IMR-90 (cell line): Measurements from ENCODE around the gene DUSP3. TPM values are rescaled to one million over a fixed set of nuclear protein-coding genes. Genes with fewer than 3 reads are reported as not detected.
A peak's percentile ranks its signal among the peaks of the same experiment; 100 is the strongest.

Experiments used
- ATAC-seq: fragments of 200-7000 bp; cut with Tn5 transposase; 2 replicates; pipeline ENCODE4 v1.9.1; 2020; ENCODE audit warnings: low read depth, mild to moderate bottlenecking, moderate library complexity
- BruUV-seq: library from RNA; stranded (reverse); fragments of 400-500 nt; replicated peaks from 2 replicates; lab custom pipeline; 2021; lab: Mats Ljungman, UMichigan
- CTCF ChIA-PET: fragments of 300-600 bp; formaldehyde crosslinking; extraction: SDS; loops from one replicate; lab custom pipeline; 2021; ENCODE audit warnings: antibody characterized with exemption; lab: Yijun Ruan, JAX
- POLR2A ChIA-PET: fragments of 300-600 bp; sonication (Branson Sonifier 250); formaldehyde crosslinking; loops from one replicate; lab custom pipeline; 2022; ENCODE audit warnings: antibody characterized with exemption; ENCODE audit not compliant: unreplicated experiment; lab: Charles Lee
- DNase-seq: peaks from one replicate; pipeline ENCODE4 v3.0.0; 2013
- H2AFZ ChIP-seq: replicated peaks from 2 replicates; pipeline ENCODE3; 2013; ENCODE audit warnings: low read length, mild to moderate bottlenecking; ENCODE audit not compliant: poor library complexity
- H2AK5ac ChIP-seq: 2 replicates; pipeline ENCODE4 v1.6.1; 2013; ENCODE audit warnings: low read depth, low read length, inconsistent platforms
- H2AK9ac ChIP-seq: replicated peaks from 2 replicates; pipeline ENCODE3; 2013; ENCODE audit warnings: mild to moderate bottlenecking, low read depth, low read length, moderate library complexity; ENCODE audit not compliant: poor library complexity
- H2BK120ac ChIP-seq: 2 replicates; pipeline ENCODE4 v1.6.1; 2013; ENCODE audit warnings: low read depth, low read length, inconsistent platforms
- H2BK15ac ChIP-seq: 3 replicates; pipeline ENCODE4 v1.6.1; 2013; ENCODE audit warnings: low read depth, low read length, inconsistent platforms
- H2BK20ac ChIP-seq: 2 replicates; pipeline ENCODE4 v1.6.1; 2013; ENCODE audit warnings: low read depth, mild to moderate bottlenecking, inconsistent platforms, low read length, moderate library complexity
- H2BK5ac ChIP-seq: 2 replicates; pipeline ENCODE4 v1.6.1; 2013; ENCODE audit warnings: mild to moderate bottlenecking, low read depth, low read length, inconsistent platforms; ENCODE audit not compliant: poor library complexity, severe bottlenecking
- H3K14ac ChIP-seq: replicated peaks from 2 replicates; pipeline ENCODE4 v1.6.1; 2013; ENCODE audit warnings: low read depth, low read length, inconsistent platforms
- H3K18ac ChIP-seq: 2 replicates; pipeline ENCODE4 v1.6.1; 2013; ENCODE audit warnings: low read depth, low read length, control low read depth
- H3K23ac ChIP-seq: 2 replicates; pipeline ENCODE4 v1.6.1; 2013; ENCODE audit warnings: low read depth, low read length, inconsistent platforms
- H3K27ac ChIP-seq: 2 replicates; pipeline ENCODE4 v1.5.1; 2013; ENCODE audit warnings: mild to moderate bottlenecking, control low read depth, low read length; ENCODE audit not compliant: insufficient read depth
- H3K27me3 ChIP-seq: 2 replicates; pipeline ENCODE4 v1.6.1; 2013; ENCODE audit warnings: low read length; ENCODE audit not compliant: control insufficient read depth, insufficient read depth
- H3K36me3 ChIP-seq: 2 replicates; pipeline ENCODE4 v1.6.1; 2013; ENCODE audit warnings: low read length, mixed read lengths; ENCODE audit not compliant: control insufficient read depth, insufficient read depth
- H3K4ac ChIP-seq: 2 replicates; pipeline ENCODE4 v1.6.1; 2013; ENCODE audit warnings: low read depth, low read length, inconsistent platforms
- H3K4me1 ChIP-seq: 2 replicates; pipeline ENCODE4 v1.6.1; 2013; ENCODE audit warnings: low read length, mixed read lengths; ENCODE audit not compliant: control insufficient read depth, insufficient read depth
- H3K4me2 ChIP-seq: 2 replicates; pipeline ENCODE4 v1.6.1; 2013; ENCODE audit warnings: low read depth, mild to moderate bottlenecking, control low read depth, low read length, moderate library complexity
- H3K4me3 ChIP-seq: 2 replicates; pipeline ENCODE4 v1.5.1; 2013; ENCODE audit warnings: low read depth, mild to moderate bottlenecking, control low read depth, low read length, moderate library complexity; ENCODE audit not compliant: insufficient read depth
- H3K56ac ChIP-seq: 2 replicates; pipeline ENCODE4 v1.6.1; 2013; ENCODE audit warnings: low read length, inconsistent platforms; ENCODE audit not compliant: insufficient read depth; ENCODE audit errors: extremely low read depth
- H3K79me1 ChIP-seq, 2 experiments: 2 replicates each; pipeline ENCODE4 v1.6.1; 2013; ENCODE audit warnings: low read length in 2 of 2, inconsistent platforms in 1 of 2, low read depth in 1 of 2
- H3K9ac ChIP-seq: 2 replicates; pipeline ENCODE4 v1.6.1; 2013; ENCODE audit warnings: low read depth, low read length, control low read depth
- H3K9me1 ChIP-seq: 2 replicates; pipeline ENCODE4 v1.6.1; 2013; ENCODE audit warnings: low read length, inconsistent platforms; ENCODE audit not compliant: insufficient read depth
- H3K9me3 ChIP-seq: 2 replicates; pipeline ENCODE4 v1.6.1; 2013; ENCODE audit warnings: low read length; ENCODE audit not compliant: control insufficient read depth, insufficient read depth
- H4K20me1 ChIP-seq: 2 replicates; pipeline ENCODE4 v1.6.1; 2013; ENCODE audit warnings: low read length, inconsistent platforms; ENCODE audit not compliant: insufficient read depth
- H4K5ac ChIP-seq: 2 replicates; pipeline ENCODE4 v1.6.1; 2013; ENCODE audit warnings: mild to moderate bottlenecking, low read depth, low read length, control low read depth
- H4K8ac ChIP-seq, 2 experiments: 2 replicates each; pipeline ENCODE4 v1.6.1; 2013; ENCODE audit warnings: low read depth in 2 of 2, low read length in 2 of 2, control low read depth in 1 of 2, inconsistent platforms in 1 of 2
- H4K91ac ChIP-seq: 2 replicates; pipeline ENCODE4 v1.6.1; 2013; ENCODE audit warnings: low read depth, low read length, inconsistent platforms; ENCODE audit not compliant: insufficient read depth
- BHLHE40 ChIP-seq: fragments of 150-350 bp; IDR thresholded peaks from 2 replicates; pipeline ENCODE4 v1.6.1; 2016; ENCODE audit warnings: mild to moderate bottlenecking, low read depth, low read length
- CEBPB ChIP-seq: IDR thresholded peaks from 2 replicates; pipeline ENCODE4 v1.6.1; 2012; ENCODE audit warnings: low read depth, low read length, improper control_type of control experiment
- CHD1 ChIP-seq: IDR thresholded peaks from 2 replicates; pipeline ENCODE4 v1.6.1; 2012; ENCODE audit warnings: low read depth, low read length, improper control_type of control experiment
- ELK1 ChIP-seq: fragments of 150-350 bp; IDR thresholded peaks from 2 replicates; pipeline ENCODE4 v1.6.1; 2016; ENCODE audit warnings: low read depth, mild to moderate bottlenecking, low read length, moderate library complexity, borderline replicate concordance
- MAFK ChIP-seq: IDR thresholded peaks from 2 replicates; pipeline ENCODE4 v1.6.1; 2012; ENCODE audit warnings: low read depth, low read length, improper control_type of control experiment
- MAZ ChIP-seq: IDR thresholded peaks from 2 replicates; pipeline ENCODE4 v1.6.1; 2012; ENCODE audit warnings: low read depth, mild to moderate bottlenecking, low read length, improper control_type of control experiment, moderate library complexity, borderline replicate concordance
- POLR2A ChIP-seq: IDR thresholded peaks from 2 replicates; pipeline ENCODE4 v1.6.1; 2012; ENCODE audit warnings: mild to moderate bottlenecking, low read depth, low read length
- SMC3 ChIP-seq: fragments of 150-350 bp; IDR thresholded peaks from 2 replicates; pipeline ENCODE4 v1.6.1; 2016; ENCODE audit warnings: low read depth, mild to moderate bottlenecking, antibody characterized with exemption, low read length, moderate library complexity
- WGBS, 2 experiments: methylation state at CpG; one replicate each; pipeline versions ENCODE4 v1.1.5 to v1.1.7; 2013; ENCODE audit warnings: missing lambda C conversion rate in 2 of 2; ENCODE audit not compliant: insufficient read length in 1 of 2; ENCODE audit errors: extremely low coverage in 2 of 2; 5-methylcytosine and 5-hydroxymethylcytosine counted together
- dilution Hi-C: fragments of 300-500 bp; cut with HindIII; formaldehyde crosslinking; loops from one replicate; pipeline ENCODE4 v1.14.3; 2018; ENCODE audit warnings: low sequenced_read_pairs; ENCODE audit not compliant: unreplicated experiment
- in situ Hi-C: fragments of 300-500 bp; cut with MboI; formaldehyde crosslinking; loops from 3 replicates; pipeline ENCODE4 v1.14.3; 2019; ENCODE audit warnings: low sequenced_read_pairs, inconsistent platforms, mixed read lengths
- intact Hi-C: fragments of 100-400 bp; cut with micrococcal nuclease; formaldehyde crosslinking; loops from 2 replicates; pipeline ENCODE4 v1.10.0; 2022
- polyA plus RNA-seq, 3 experiments: library from polyadenylated mRNA; depleted of rRNA; stranded (reverse); fragments of >200 nt; gene quantifications; 2 replicates each; pipeline ENCODE4 v1.2.3, GENCODE V29; 2012; ENCODE audit warnings: low replicate concordance in 1 of 3
- total RNA-seq: library from RNA; depleted of rRNA; stranded (reverse); fragments of >200 nt; gene quantifications from 2 replicates; pipeline ENCODE4 v1.2.3, GENCODE V29; 2012
- TF ChIP-seq, protein P1 (sequence below): fragments of 150-350 bp; IDR thresholded peaks from 2 replicates; pipeline ENCODE4 v1.6.1; 2017; ENCODE audit warnings: mild to moderate bottlenecking, antibody characterized with exemption, low read length, low read depth

DUSP3 gene
- total and polyA plus RNA-seq, 2 of the 4 experiments (the other 2 are of a cell fraction): 33.3 to 40.9 TPM

GRCh38 chr17:43723697-43724359 is 54.9 kb downstream of the DUSP3 start:
- TF ChIP-seq SMC3 (no peak), CHD1 (no peak), CEBPB (peak; percentile 55), POLR2A (no peak), BHLHE40 (peak; percentile 56; the same call in 1 of the 2 replicates), MAZ (no peak), MAFK (no peak), ELK1 (no peak)
- TF ChIP-seq, protein P1, sequence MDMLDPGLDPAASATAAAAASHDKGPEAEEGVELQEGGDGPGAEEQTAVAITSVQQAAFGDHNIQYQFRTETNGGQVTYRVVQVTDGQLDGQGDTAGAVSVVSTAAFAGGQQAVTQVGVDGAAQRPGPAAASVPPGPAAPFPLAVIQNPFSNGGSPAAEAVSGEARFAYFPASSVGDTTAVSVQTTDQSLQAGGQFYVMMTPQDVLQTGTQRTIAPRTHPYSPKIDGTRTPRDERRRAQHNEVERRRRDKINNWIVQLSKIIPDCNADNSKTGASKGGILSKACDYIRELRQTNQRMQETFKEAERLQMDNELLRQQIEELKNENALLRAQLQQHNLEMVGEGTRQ: no peak
- H2BK15ac ChIP-seq: 0 out of 3 replicates have a peak overlapping the region, but pooled peaks have one; percentile 32
- no TSS peak for BruUV-seq

More at GRCh38 chr17:43723697-43724359, 54.9 kb downstream of the DUSP3 start:
- H3K9me1 ChIP-seq: peaks cover 13% of the 10 kb centered on the region; the same call in 1 of the 2 replicates
- peak overlapping the region; percentile 11; the same call in 1 of the 2 replicates for H3K4ac ChIP-seq
- ChIA-PET CTCF (interaction anchor here (0.5 to 1.0 kb wide), 2 partner anchors 10 to 22 kb away, joined by 3 read pairs; no protein-coding TSS in a partner anchor), POLR2A (no interaction called here)
- H3K79me1 ChIP-seq: no peaks in the 10 kb centered on the region
- H3K4me3 ChIP-seq: no peak overlapping the region
- peak overlapping the region in 1 of 2 experiments; percentile 7; a peak in 1 of 4 replicates for H4K8ac ChIP-seq
- peak overlapping the region; percentile 47; the same call in 1 of the 2 replicates for H2AK5ac ChIP-seq
- H3K23ac ChIP-seq: no peak overlapping the region
- H3K9ac ChIP-seq: no peak overlapping the region
- H4K20me1 ChIP-seq: no peaks in the 10 kb centered on the region
- 3% methylated on average over 3 of the region's 6 CpGs; no CpG with 5 or more reads in 1 of the 2 experiments for WGBS, 2 experiments
- no peak overlapping the region for H2AK9ac ChIP-seq
- no peak overlapping the region for H3K27ac ChIP-seq
- ATAC-seq (peak; percentile 36), DNase-seq (peak; percentile 70)
- no peak overlapping the region for H4K5ac ChIP-seq
- H2BK120ac ChIP-seq: peak overlapping the region; percentile 58
- H3K4me2 ChIP-seq: no peak overlapping the region
- H3K56ac ChIP-seq: no peak overlapping the region
- no peak overlapping the region for H2BK5ac ChIP-seq
- no peaks in the 10 kb centered on the region for H3K9me3 ChIP-seq
- peak overlapping the region; percentile 36; the same call in 1 of the 2 replicates for H4K91ac ChIP-seq
- H3K27me3 ChIP-seq: no peaks in the 10 kb centered on the region
- H2AFZ ChIP-seq: no peak overlapping the region
- in situ Hi-C loops (no loop called here), intact Hi-C loops (no loop called here), dilution Hi-C loops (no loop called here)
- no peaks in the 10 kb centered on the region for H3K36me3 ChIP-seq
- peaks cover 12% of the 10 kb centered on the region for H3K4me1 ChIP-seq
- peak overlapping the region; percentile 55; the same call in 1 of the 2 replicates for H2BK20ac ChIP-seq
- no peak overlapping the region; the same call in 1 of the 2 replicates for H3K18ac ChIP-seq
- H3K14ac ChIP-seq: no peak overlapping the region
